Suprapubic skin (tissue), 4 donors: Measurements from ENCODE around the gene TMEM131. TPM values are rescaled to one million over a fixed set of nuclear protein-coding genes. Genes with fewer than 3 reads are reported as not detected.

Experiments used
- DNase-seq, 2 donors: peaks; one replicate each; pipeline ENCODE4 v3.0.0-alpha.2; 2019; ENCODE audit warnings: low spot score in 2 of 2
- H3K27ac ChIP-seq: fragments of 200-600 bp; sonication (generic); one replicate; pipeline ENCODE4 v1.5.1; 2019
- H3K27me3 ChIP-seq: fragments of 200-600 bp; sonication (generic); one replicate; pipeline ENCODE4 v1.5.1; 2019
- H3K36me3 ChIP-seq: fragments of 200-600 bp; sonication (generic); one replicate; pipeline ENCODE4 v1.5.1; 2019
- H3K4me1 ChIP-seq: fragments of 200-600 bp; sonication (generic); one replicate; pipeline ENCODE4 v1.5.1; 2019
- H3K4me3 ChIP-seq: fragments of 200-600 bp; sonication (generic); one replicate; pipeline ENCODE4 v1.5.1; 2019; ENCODE audit warnings: mild to moderate bottlenecking
- H3K9me3 ChIP-seq: fragments of 200-600 bp; sonication (generic); one replicate; pipeline ENCODE4 v1.5.1; 2019
- EP300 ChIP-seq: sonication (generic); formaldehyde crosslinking; IDR thresholded peaks from one replicate; pipeline ENCODE4 v1.6.1; 2017; ENCODE audit warnings: antibody characterized with exemption
- POLR2A ChIP-seq, 2 donors: fragments of 450-650 bp; IDR thresholded peaks; one replicate each; pipeline ENCODE4 v1.6.1; 2017; ENCODE audit warnings: antibody characterized with exemption in 2 of 2, mild to moderate bottlenecking in 2 of 2, moderate library complexity in 2 of 2
- POLR2AphosphoS5 ChIP-seq, 3 donors: sonication (generic); formaldehyde crosslinking; IDR thresholded peaks; one replicate each; pipeline ENCODE4 v1.6.1; 2017; ENCODE audit warnings: antibody characterized with exemption in 3 of 3
- WGBS: methylation state at CpG from one replicate; pipeline ENCODE4 v1.1.5; 2018; 5-methylcytosine and 5-hydroxymethylcytosine counted together
- total RNA-seq, 4 donors: library from RNA; depleted of rRNA; stranded (reverse); fragments of >200 nt; gene quantifications; one replicate each; pipeline ENCODE4 v1.1.0, GENCODE V29; 2016
- TF ChIP-seq, protein P1 (sequence below), 2 donors: fragments of 200-600 bp in 1 of 2; fragments of 450-650 bp in 1 of 2; sonication (generic) in 1 of 2; IDR thresholded peaks; one replicate each; pipeline ENCODE4 v1.5.1; 2016 to 2019; ENCODE audit warnings: antibody characterized with exemption in 2 of 2, mild to moderate bottlenecking in 1 of 2, moderate library complexity in 1 of 2

TMEM131 gene
- total RNA-seq, 4 donors from 2014 or later = 39.7 to 117 (median 42.5) TPM

- no peak overlapping the region for H3K27ac ChIP-seq
- H3K4me3 ChIP-seq = no peak overlapping the region
- WGBS = 85% methylated on average over 7 of the region's 7 CpGs
- no peak for DNase-seq
- peaks cover 51% of the 10 kb centered on the region for H3K36me3 ChIP-seq
- H3K9me3 ChIP-seq = no peaks in the 10 kb centered on the region
- TF ChIP-seq, protein P1, sequence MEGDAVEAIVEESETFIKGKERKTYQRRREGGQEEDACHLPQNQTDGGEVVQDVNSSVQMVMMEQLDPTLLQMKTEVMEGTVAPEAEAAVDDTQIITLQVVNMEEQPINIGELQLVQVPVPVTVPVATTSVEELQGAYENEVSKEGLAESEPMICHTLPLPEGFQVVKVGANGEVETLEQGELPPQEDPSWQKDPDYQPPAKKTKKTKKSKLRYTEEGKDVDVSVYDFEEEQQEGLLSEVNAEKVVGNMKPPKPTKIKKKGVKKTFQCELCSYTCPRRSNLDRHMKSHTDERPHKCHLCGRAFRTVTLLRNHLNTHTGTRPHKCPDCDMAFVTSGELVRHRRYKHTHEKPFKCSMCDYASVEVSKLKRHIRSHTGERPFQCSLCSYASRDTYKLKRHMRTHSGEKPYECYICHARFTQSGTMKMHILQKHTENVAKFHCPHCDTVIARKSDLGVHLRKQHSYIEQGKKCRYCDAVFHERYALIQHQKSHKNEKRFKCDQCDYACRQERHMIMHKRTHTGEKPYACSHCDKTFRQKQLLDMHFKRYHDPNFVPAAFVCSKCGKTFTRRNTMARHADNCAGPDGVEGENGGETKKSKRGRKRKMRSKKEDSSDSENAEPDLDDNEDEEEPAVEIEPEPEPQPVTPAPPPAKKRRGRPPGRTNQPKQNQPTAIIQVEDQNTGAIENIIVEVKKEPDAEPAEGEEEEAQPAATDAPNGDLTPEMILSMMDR (IDR thresholded peaks at IDR 0.05) = no peak
- no peak for TF ChIP-seq POLR2AphosphoS5 (IDR thresholded peaks at IDR 0.05)
- no peak for TF ChIP-seq EP300
- no peaks in the 10 kb centered on the region for H3K4me1 ChIP-seq
- no peaks in the 10 kb centered on the region for H3K27me3 ChIP-seq
Observed at GRCh38 chr2:97788986-97789644, 206.6 kb downstream of the TMEM131 start.

DNA sequence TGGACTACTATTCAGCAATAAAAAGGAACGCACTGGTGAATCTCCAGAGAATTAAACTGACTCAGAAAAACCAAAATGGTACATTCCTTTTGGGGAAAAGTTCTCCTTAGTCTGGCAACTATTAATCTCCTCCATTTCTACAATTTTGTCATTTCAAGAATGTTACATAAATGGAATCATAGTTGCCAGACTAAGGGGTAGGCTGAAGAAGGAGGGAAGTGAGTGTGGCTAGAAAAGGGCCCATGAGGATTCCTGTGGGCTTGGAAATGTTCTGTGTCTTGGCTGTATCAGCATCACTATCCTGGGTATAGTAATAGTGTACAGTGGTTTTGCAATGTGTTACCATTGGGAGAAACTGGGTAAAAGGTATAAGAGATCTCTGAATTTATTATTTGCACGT, 209.9 kb downstream of the TMEM131 start:
- Histone ChIP-seq H3K27me3 (no peaks in the 10 kb centered on the region), H3K27ac (no peak overlapping the region), H3K4me3 (no peak overlapping the region), H3K4me1 (no peaks in the 10 kb centered on the region), H3K36me3 (peaks cover 24% of the 10 kb centered on the region), H3K9me3 (no peaks in the 10 kb centered on the region)
- DNase-seq = no peak
- WGBS = 87% methylated on average over 2 of the region's 2 CpGs
- TF ChIP-seq EP300 (no peak), POLR2AphosphoS5 (IDR thresholded peaks at IDR 0.05) (no peak), POLR2A (IDR thresholded peaks at IDR 0.05) (no peak)
- TF ChIP-seq, protein P1 (IDR thresholded peaks at IDR 0.05) = no peak

- Histone ChIP-seq H3K9me3 (no peaks in the 10 kb centered on the region), H3K27me3 (no peaks in the 10 kb centered on the region), H3K4me3 (no peak overlapping the region), H3K36me3 (peaks cover 24% of the 10 kb centered on the region), H3K27ac (no peak overlapping the region), H3K4me1 (no peaks in the 10 kb centered on the region)
- no peak for TF ChIP-seq POLR2A (IDR thresholded peaks at IDR 0.05)
- TF ChIP-seq, protein P1 (IDR thresholded peaks at IDR 0.05) = no peak
- no peak for TF ChIP-seq POLR2AphosphoS5 (IDR thresholded peaks at IDR 0.05)
- no peak for TF ChIP-seq EP300
- DNase-seq = no peak
Observed at GRCh38 chr2:97784953-97785352, 210.8 kb downstream of the TMEM131 start.

DNA sequence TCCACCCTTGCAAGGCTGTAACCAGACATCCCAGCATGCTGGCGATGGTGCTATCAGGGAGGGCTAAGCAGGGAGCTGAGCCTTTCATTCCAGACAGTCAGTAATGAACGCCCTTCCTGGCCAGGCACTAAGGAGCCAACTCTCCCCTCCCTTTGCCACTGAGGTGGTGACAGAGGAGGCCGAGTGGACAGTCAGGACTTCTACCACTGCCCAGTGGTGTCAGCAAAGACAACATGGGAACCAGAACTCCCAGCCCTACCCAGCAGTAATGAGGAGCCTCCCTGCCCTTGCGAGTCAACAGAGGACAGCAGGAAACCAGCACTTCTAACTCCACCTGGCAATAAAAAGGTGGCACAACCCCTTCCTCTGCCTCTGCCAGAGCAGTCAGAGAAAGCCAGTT, 213.8 kb downstream of the TMEM131 start:
- no peaks in the 10 kb centered on the region for H3K9me3 ChIP-seq
- WGBS = 93% methylated on average over 2 of the region's 4 CpGs
- no peak overlapping the region for H3K27ac ChIP-seq
- no peak for DNase-seq
- TF ChIP-seq, protein P1 (IDR thresholded peaks at IDR 0.05) = no peak
- TF ChIP-seq EP300 (no peak), POLR2AphosphoS5 (IDR thresholded peaks at IDR 0.05) (no peak), POLR2A (IDR thresholded peaks at IDR 0.05) (no peak)
- no peak overlapping the region for H3K4me3 ChIP-seq
- H3K36me3 ChIP-seq = peaks cover 17% of the 10 kb centered on the region
- H3K4me1 ChIP-seq = no peaks in the 10 kb centered on the region
- no peaks in the 10 kb centered on the region for H3K27me3 ChIP-seq

DNA sequence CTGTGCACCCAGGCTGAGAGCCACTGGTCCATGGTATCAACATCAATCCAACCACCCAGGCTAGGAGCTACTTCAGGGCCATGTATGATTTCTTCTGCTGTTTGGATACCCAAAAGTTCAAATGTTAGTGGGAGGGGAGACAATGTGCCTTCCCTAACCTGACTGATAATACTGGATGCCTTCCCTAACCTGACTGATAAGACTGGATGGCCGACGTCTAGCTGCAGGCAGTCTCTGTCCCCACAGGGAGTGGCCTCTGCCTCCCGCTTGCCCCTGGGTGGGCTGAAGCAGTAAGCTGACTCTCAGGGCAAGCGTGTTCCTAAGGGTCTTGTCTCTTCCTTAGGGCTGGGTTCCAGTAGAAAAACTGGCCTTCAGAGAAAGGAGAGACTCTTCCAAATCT, 216.6 kb downstream of the TMEM131 start:
- Histone ChIP-seq H3K36me3 (peaks cover 34% of the 10 kb centered on the region), H3K27me3 (no peaks in the 10 kb centered on the region), H3K9me3 (no peaks in the 10 kb centered on the region), H3K27ac (no peak overlapping the region), H3K4me3 (no peak overlapping the region), H3K4me1 (no peaks in the 10 kb centered on the region)
- WGBS = 100% methylated on average over 1 of the region's 4 CpGs
- DNase-seq = no peak
- TF ChIP-seq POLR2AphosphoS5 (IDR thresholded peaks at IDR 0.05) (no peak), POLR2A (IDR thresholded peaks at IDR 0.05) (no peak), EP300 (no peak)
- TF ChIP-seq, protein P1 (IDR thresholded peaks at IDR 0.05) = no peak
